ENCODE data around the gene ARFIP2.

ARFIP2 gene

GRCh38 chr11:6443269-6444003, 37.7 kb downstream of the ARFIP2 start:
- H3K9ac ChIP-seq (ENCODE audit: insufficient read length, low read depth), result no peak overlapping the region
- peaks cover 6% of the 10 kb centered on the region for H3K4me1 ChIP-seq (ENCODE audit: insufficient read depth, insufficient read length)
- peak; percentile 46 for DNase-seq (ENCODE audit: low read depth, low spot score)
- no peak overlapping the region for H3K4me3 ChIP-seq (ENCODE audit: insufficient read length, low read depth)
- no peaks in the 10 kb centered on the region for H3K9me3 ChIP-seq (ENCODE audit: insufficient read depth, low read length)
- H3K36me3 ChIP-seq (ENCODE audit: insufficient read depth, insufficient read length, low read length), result no peaks in the 10 kb centered on the region
- H3K27me3 ChIP-seq (ENCODE audit: insufficient read depth, insufficient read length), result no peaks in the 10 kb centered on the region
- peak; percentile 66 for TF ChIP-seq ZNF274 (IDR thresholded peaks at IDR 0.05; ENCODE audit: low read depth, low read length)
- no peak for TF ChIP-seq SUZ12 (IDR thresholded peaks at IDR 0.05; ENCODE audit: extremely low read depth, insufficient read depth, insufficient read length)

GRCh38 chr11:6442441-6442840, 38.7 kb downstream of the ARFIP2 start:
- Histone ChIP-seq H3K4me1 (ENCODE audit: insufficient read depth, insufficient read length) (peaks cover 6% of the 10 kb centered on the region), H3K9me3 (ENCODE audit: insufficient read depth, low read length) (no peaks in the 10 kb centered on the region), H3K27me3 (ENCODE audit: insufficient read depth, insufficient read length) (no peaks in the 10 kb centered on the region), H3K36me3 (ENCODE audit: insufficient read depth, insufficient read length, low read length) (no peaks in the 10 kb centered on the region), H3K4me3 (ENCODE audit: insufficient read length, low read depth) (no peak overlapping the region), H3K9ac (ENCODE audit: insufficient read length, low read depth) (no peak overlapping the region)
- TF ChIP-seq YY1 (IDR thresholded peaks at IDR 0.05; ENCODE audit: insufficient read depth, insufficient read length) (no peak), ZNF274 (IDR thresholded peaks at IDR 0.05; ENCODE audit: low read depth, low read length) (no peak), SUZ12 (IDR thresholded peaks at IDR 0.05; ENCODE audit: extremely low read depth, insufficient read depth, insufficient read length) (no peak)
- no peak for DNase-seq (ENCODE audit: low read depth, low spot score)

GRCh38 chr11:6440906-6441358, 40.2 kb downstream of the ARFIP2 start, which contains the start of gene HPX:
Gene HPX, minus strand, starts transcription at chr11:6440987. Its CDS starts 24 bp downstream, at chr11:6440963.
- TF ChIP-seq ZNF274 (IDR thresholded peaks at IDR 0.05; ENCODE audit: low read depth, low read length), result no peak
- TF ChIP-seq YY1 (IDR thresholded peaks at IDR 0.05; ENCODE audit: insufficient read depth, insufficient read length), result no peak
- TF ChIP-seq SUZ12 (IDR thresholded peaks at IDR 0.05; ENCODE audit: extremely low read depth, insufficient read depth, insufficient read length), result no peak
- no peak within 1 kb of the TSS for H3K4me3 ChIP-seq (ENCODE audit: insufficient read length, low read depth)
- DNase-seq (ENCODE audit: low read depth, low spot score), result no peak
- no peaks in the 10 kb centered on the region for H3K27me3 ChIP-seq (ENCODE audit: insufficient read depth, insufficient read length)
- peaks cover 6% of the 10 kb centered on the region for H3K4me1 ChIP-seq (ENCODE audit: insufficient read depth, insufficient read length)
- no peak within 1 kb of the TSS for H3K9ac ChIP-seq (ENCODE audit: insufficient read length, low read depth)
- H3K9me3 ChIP-seq (ENCODE audit: insufficient read depth, low read length), result no peaks in the 10 kb centered on the region
- H3K36me3 ChIP-seq (ENCODE audit: insufficient read depth, insufficient read length, low read length), result no peaks in the 10 kb centered on the region

- no peak for TF ChIP-seq YY1 (IDR thresholded peaks at IDR 0.05; ENCODE audit: insufficient read depth, insufficient read length)
- TF ChIP-seq ZNF274 (IDR thresholded peaks at IDR 0.05; ENCODE audit: low read depth, low read length), result no peak
- TF ChIP-seq SUZ12 (IDR thresholded peaks at IDR 0.05; ENCODE audit: extremely low read depth, insufficient read depth, insufficient read length), result no peak
- Histone ChIP-seq H3K4me1 (ENCODE audit: insufficient read depth, insufficient read length) (peaks cover 6% of the 10 kb centered on the region), H3K36me3 (ENCODE audit: insufficient read depth, insufficient read length, low read length) (no peaks in the 10 kb centered on the region), H3K9ac (ENCODE audit: insufficient read length, low read depth) (no peak overlapping the region), H3K9me3 (ENCODE audit: insufficient read depth, low read length) (no peaks in the 10 kb centered on the region), H3K4me3 (ENCODE audit: insufficient read length, low read depth) (no peak overlapping the region), H3K27me3 (ENCODE audit: insufficient read depth, insufficient read length) (no peaks in the 10 kb centered on the region)
- DNase-seq (ENCODE audit: low read depth, low spot score), result peak; percentile 44
These were observed 42.1 kb downstream of the ARFIP2 start for GRCh38 chr11:6438979-6439571.

GRCh38 chr11:6437993-6438392, 43.1 kb downstream of the ARFIP2 start:
- Histone ChIP-seq H3K27me3 (ENCODE audit: insufficient read depth, insufficient read length) (no peaks in the 10 kb centered on the region), H3K4me1 (ENCODE audit: insufficient read depth, insufficient read length) (peaks cover 6% of the 10 kb centered on the region), H3K4me3 (ENCODE audit: insufficient read length, low read depth) (no peak overlapping the region), H3K9ac (ENCODE audit: insufficient read length, low read depth) (no peak overlapping the region), H3K36me3 (ENCODE audit: insufficient read depth, insufficient read length, low read length) (no peaks in the 10 kb centered on the region), H3K9me3 (ENCODE audit: insufficient read depth, low read length) (no peaks in the 10 kb centered on the region)
- no peak for TF ChIP-seq SUZ12 (IDR thresholded peaks at IDR 0.05; ENCODE audit: extremely low read depth, insufficient read depth, insufficient read length)
- no peak for TF ChIP-seq ZNF274 (IDR thresholded peaks at IDR 0.05; ENCODE audit: low read depth, low read length)
- no peak for TF ChIP-seq YY1 (IDR thresholded peaks at IDR 0.05; ENCODE audit: insufficient read depth, insufficient read length)
- DNase-seq (ENCODE audit: low read depth, low spot score), result no peak

- no peak for DNase-seq (ENCODE audit: low read depth, low spot score)
- Histone ChIP-seq H3K4me3 (ENCODE audit: insufficient read length, low read depth) (no peak overlapping the region), H3K4me1 (ENCODE audit: insufficient read depth, insufficient read length) (peaks cover 6% of the 10 kb centered on the region), H3K27me3 (ENCODE audit: insufficient read depth, insufficient read length) (no peaks in the 10 kb centered on the region), H3K9ac (ENCODE audit: insufficient read length, low read depth) (no peak overlapping the region), H3K36me3 (ENCODE audit: insufficient read depth, insufficient read length, low read length) (no peaks in the 10 kb centered on the region), H3K9me3 (ENCODE audit: insufficient read depth, low read length) (no peaks in the 10 kb centered on the region)
- TF ChIP-seq YY1 (IDR thresholded peaks at IDR 0.05; ENCODE audit: insufficient read depth, insufficient read length), result no peak
- TF ChIP-seq SUZ12 (IDR thresholded peaks at IDR 0.05; ENCODE audit: extremely low read depth, insufficient read depth, insufficient read length), result no peak
- no peak for TF ChIP-seq ZNF274 (IDR thresholded peaks at IDR 0.05; ENCODE audit: low read depth, low read length)
These were observed 43.7 kb downstream of the ARFIP2 start for GRCh38 chr11:6437423-6437822.

- no peaks in the 10 kb centered on the region for H3K4me1 ChIP-seq (ENCODE audit: insufficient read depth, insufficient read length)
- no peak for TF ChIP-seq ZNF274 (IDR thresholded peaks at IDR 0.05; ENCODE audit: low read depth, low read length)
- no peak for TF ChIP-seq SUZ12 (IDR thresholded peaks at IDR 0.05; ENCODE audit: extremely low read depth, insufficient read depth, insufficient read length)
- no peak for TF ChIP-seq YY1 (IDR thresholded peaks at IDR 0.05; ENCODE audit: insufficient read depth, insufficient read length)
These were observed 47.0 kb downstream of the ARFIP2 start for GRCh38 chr11:6433998-6434660.

More at GRCh38 chr11:6433998-6434660, 47.0 kb downstream of the ARFIP2 start:
- H3K27me3 ChIP-seq (ENCODE audit: insufficient read depth, insufficient read length), result no peaks in the 10 kb centered on the region
- no peak overlapping the region for H3K9ac ChIP-seq (ENCODE audit: insufficient read length, low read depth)
- no peak overlapping the region for H3K4me3 ChIP-seq (ENCODE audit: insufficient read length, low read depth)
- no peaks in the 10 kb centered on the region for H3K9me3 ChIP-seq (ENCODE audit: insufficient read depth, low read length)
- DNase-seq (ENCODE audit: low read depth, low spot score), result no peak
- H3K36me3 ChIP-seq (ENCODE audit: insufficient read depth, insufficient read length, low read length), result no peaks in the 10 kb centered on the region
